Effector memory CD8-positive, alpha-beta T cell (primary cell): ENCODE measurements around the gene RNU11.
A peak's percentile ranks its signal among the peaks of the same experiment; 100 is the strongest.
"Not testable (repeated sequence)": the region's sequence is repeated elsewhere in the genome, so short reads cannot be mapped to it uniquely, and the experiment has no call there.

Source experiments
- ATAC-seq: fragments of 150-1000 bp; cut with Tn5 transposase; replicated peaks from 2 replicates; pipeline ENCODE4 v1.10.0; 2021; ENCODE audit warnings: mild to moderate bottlenecking, moderate library complexity
- DNase-seq, 3 experiments: peaks; one replicate each; pipeline ENCODE4 v3.0.0; 2021
- H3K27ac Mint-ChIP-seq, 2 donors: one replicate each; pipeline ENCODE4 v1.8.0; 2022; ENCODE audit warnings: mild to moderate bottlenecking in 2 of 2, mixed read lengths in 2 of 2, moderate library complexity in 2 of 2
- H3K27me3 Mint-ChIP-seq, 2 donors: one replicate each; pipeline ENCODE4 v1.8.0; 2022; ENCODE audit warnings: mixed read lengths in 2 of 2
- H3K36me3 Mint-ChIP-seq: one replicate; pipeline ENCODE4 v1.8.0; 2022; ENCODE audit warnings: mild to moderate bottlenecking, moderate library complexity, mixed read lengths; ENCODE audit not compliant: insufficient read depth
- H3K4me1 Mint-ChIP-seq, 2 donors: one replicate each; pipeline ENCODE4 v1.8.0; 2022; ENCODE audit warnings: low read depth in 2 of 2, mixed read lengths in 2 of 2
- H3K4me3 Mint-ChIP-seq, 2 donors: one replicate each; pipeline ENCODE4 v1.8.0; 2022; ENCODE audit warnings: mild to moderate bottlenecking in 2 of 2, mixed read lengths in 2 of 2, moderate library complexity in 2 of 2
- H3K9me3 Mint-ChIP-seq, 2 donors: one replicate each; pipeline ENCODE4 v1.8.0; 2022; ENCODE audit warnings: mixed read lengths in 2 of 2

RNU11 gene

GRCh38 chr1:28671254-28671780 lies 22.9 kb downstream of the RNU11 start:
- H3K4me3 Mint-ChIP-seq: no peak overlapping the region
- H3K36me3 Mint-ChIP-seq: peaks cover 49% of the 10 kb centered on the region
- DNase-seq (no peak), ATAC-seq (no peak)
- no peaks in the 10 kb centered on the region for H3K27me3 Mint-ChIP-seq
- no peaks in the 10 kb centered on the region for H3K9me3 Mint-ChIP-seq
- peaks cover 11 to 14% of the 10 kb centered on the region in 2 donors for H3K4me1 Mint-ChIP-seq
- peak overlapping the region in 1 of 2 donors; percentile 25 for H3K27ac Mint-ChIP-seq

GRCh38 chr1:28672971-28673370 lies 24.6 kb downstream of the RNU11 start:
- Mint-ChIP-seq H3K36me3 (peaks cover 43% of the 10 kb centered on the region), H3K4me1 (peaks cover 10 to 14% of the 10 kb centered on the region in 2 donors), H3K4me3 (peak overlapping the region in 1 of 2 donors; percentile 48)
- not testable (repeated sequence) for ATAC-seq, DNase-seq, H3K27ac Mint-ChIP-seq, H3K9me3 Mint-ChIP-seq, H3K27me3 Mint-ChIP-seq

- Mint-ChIP-seq H3K27ac (no peak overlapping the region), H3K4me1 (peaks cover 0 to 3% of the 10 kb centered on the region in 2 donors), H3K27me3 (no peaks in the 10 kb centered on the region), H3K9me3 (no peaks in the 10 kb centered on the region), H3K36me3 (peaks cover 26% of the 10 kb centered on the region), H3K4me3 (no peak overlapping the region)
- ATAC-seq: no peak
- DNase-seq: no peak
These were observed 27.5 kb downstream of the RNU11 start for GRCh38 chr1:28675924-28676257.

GRCh38 chr1:28680151-28680550 lies 31.8 kb downstream of the RNU11 start:
- Mint-ChIP-seq H3K9me3 (no peaks in the 10 kb centered on the region), H3K36me3 (peaks cover 32% of the 10 kb centered on the region), H3K27me3 (no peaks in the 10 kb centered on the region), H3K4me3 (no peak overlapping the region), H3K27ac (no peak overlapping the region), H3K4me1 (peaks cover 0 to 3% of the 10 kb centered on the region in 2 donors)
- ATAC-seq (no peak), DNase-seq (no peak)

GRCh38 chr1:28682840-28683239 lies 34.4 kb downstream of the RNU11 start:
- no peak overlapping the region for H3K4me3 Mint-ChIP-seq
- H3K27me3 Mint-ChIP-seq: no peaks in the 10 kb centered on the region
- peaks cover 2 to 5% of the 10 kb centered on the region in 2 donors for H3K4me1 Mint-ChIP-seq
- H3K36me3 Mint-ChIP-seq: peaks cover 41% of the 10 kb centered on the region
- no peak for ATAC-seq
- H3K9me3 Mint-ChIP-seq: no peaks in the 10 kb centered on the region
- DNase-seq: no peak
- no peak overlapping the region for H3K27ac Mint-ChIP-seq

GRCh38 chr1:28684937-28685336 lies 36.5 kb downstream of the RNU11 start:
- Mint-ChIP-seq H3K27ac (no peak overlapping the region), H3K36me3 (peaks cover 43% of the 10 kb centered on the region), H3K9me3 (no peaks in the 10 kb centered on the region), H3K27me3 (no peaks in the 10 kb centered on the region), H3K4me3 (no peak overlapping the region), H3K4me1 (peaks cover 2 to 5% of the 10 kb centered on the region in 2 donors)
- DNase-seq: no peak
- no peak for ATAC-seq

- H3K27ac Mint-ChIP-seq, DNase-seq, H3K4me1 Mint-ChIP-seq, H3K27me3 Mint-ChIP-seq, ATAC-seq, H3K9me3 Mint-ChIP-seq, H3K4me3 Mint-ChIP-seq: not testable (repeated sequence)
- peaks cover 56% of the 10 kb centered on the region for H3K36me3 Mint-ChIP-seq
These were observed 43.2 kb downstream of the RNU11 start for GRCh38 chr1:28691627-28692026.
